Right lobe of liver (tissue), 6 donors: ENCODE results near the gene GCC2. TPM values are rescaled to one million over a fixed set of nuclear protein-coding genes. Genes with fewer than 3 reads are reported as not detected.
A peak's percentile ranks its signal among the peaks of the same experiment; 100 is the strongest.

ENCODE experiments used
- ATAC-seq, 4 donors: fragments of 200-7000 bp; cut with Tn5 transposase; one replicate each; pipeline ENCODE4 v1.9.1; 2020; ENCODE audit warnings: mild to moderate bottlenecking in 4 of 4, moderate library complexity in 4 of 4
- DNase-seq, 3 donors: peaks; one replicate each; pipeline ENCODE4 v3.0.0-alpha.2; 2020
- H3K27ac ChIP-seq, 3 donors: fragments of 200-600 bp; one replicate each; pipeline ENCODE4 v1.8.0; 2022
- H3K27me3 ChIP-seq, 2 donors: fragments of 200-600 bp; one replicate each; pipeline ENCODE4 v1.8.0; 2022
- H3K36me3 ChIP-seq, 4 donors: fragments of 200-600 bp; sonication (generic) in 1 of 4; one replicate each; pipeline versions ENCODE4 v1.5.1 to v1.8.0; 2017 to 2022; ENCODE audit warnings: control low read depth in 1 of 4
- H3K4me1 ChIP-seq, 4 donors: fragments of 200-600 bp; sonication (generic) in 1 of 4; one replicate each; pipeline versions ENCODE4 v1.5.1 to v1.8.0; 2017 to 2022; ENCODE audit warnings: control low read depth in 1 of 4
- H3K4me3 ChIP-seq, 3 donors: fragments of 200-600 bp; one replicate each; pipeline ENCODE4 v1.8.0; 2022
- H3K9me3 ChIP-seq, 4 donors: fragments of 200-600 bp; sonication (generic) in 1 of 4; one replicate each; pipeline versions ENCODE4 v1.5.1 to v1.8.0; 2017 to 2022; ENCODE audit warnings: control low read depth in 1 of 4
- CTCF ChIP-seq, 4 donors: fragments of 200-600 bp in 3 of 4; fragments of 450-650 bp in 1 of 4; IDR thresholded peaks; one replicate each; pipeline versions ENCODE4 v1.5.1 to v1.8.0; 2016 to 2022; ENCODE audit warnings: antibody characterized with exemption in 4 of 4, mild to moderate bottlenecking in 2 of 4
- POLR2A ChIP-seq: fragments of 450-650 bp; IDR thresholded peaks from one replicate; pipeline ENCODE4 v1.6.1; 2017; ENCODE audit warnings: antibody characterized with exemption, mild to moderate bottlenecking
- WGBS: methylation state at CpG from one replicate; pipeline ENCODE4 v1.1.6; 2018; ENCODE audit warnings: low coverage, low lambda C conversion rate; ENCODE audit not compliant: insufficient coverage; ENCODE audit errors: missing lambda C conversion rate; 5-methylcytosine and 5-hydroxymethylcytosine counted together
- intact Hi-C, 2 donors: fragments of 100-400 bp; cut with DNase I; formaldehyde crosslinking; loops; one replicate each; pipeline versions ENCODE4 v1.11.2 to v1.14.1; 2022
- total RNA-seq, 6 experiments: library from RNA; depleted of rRNA in 2 of 6; stranded (reverse); fragments of >200 nt in 2 of 6; fragmentation: NEBNext Ultra II Directional in 3 of 6; extraction: Animal tissue kit (Norgen Biotek cat#: 25700) in 3 of 6; gene quantifications; one replicate each; pipeline versions ENCODE4 v1.1.0 to v1.2.4, GENCODE V29; 2016 to 2023
- donor health status: DM: no; HTN: yes; CAD: no.
- donor health status: DM: no; HTN: no; CAD: no.
- donor health status: DM: no; HTN: no; CAD: no.
- donor health status: DM: no; HTN: yes; CAD: no.
- donor health status: DM: no; HTN: yes; CAD: no.

Gene GCC2
- total RNA-seq, 6 experiments from 2014 or later, result 11.9 to 24.7 (median 17.7) TPM

GRCh38 chr2:108446703-108447102 is 2.3 kb upstream of the GCC2 start:
- no peak for ATAC-seq
- Histone ChIP-seq H3K27ac (no peak overlapping the region), H3K4me3 (no peak overlapping the region), H3K4me1 (peaks cover 0 to 3% (median 1%) of the 10 kb centered on the region in 4 donors), H3K36me3 (peaks cover 0 to 8% (median 0%) of the 10 kb centered on the region in 4 donors), H3K27me3 (no peaks in the 10 kb centered on the region), H3K9me3 (no peaks in the 10 kb centered on the region)
- no peak for DNase-seq
- TF ChIP-seq POLR2A (no peak), CTCF (IDR thresholded peaks at IDR 0.05) (no peak)
- WGBS, result 90% methylated on average over 2 of the region's 2 CpGs
- intact Hi-C loops, result no loop called here

- 28% methylated on average over 11 of the region's 23 CpGs for WGBS
- no peak for ATAC-seq
Observed at GRCh38 chr2:108447947-108448677, 894 bp upstream of the GCC2 start.

GRCh38 chr2:108449410-108450130 is 564 bp downstream of the GCC2 start:
- WGBS, result under 1% methylated on average over 12 of the region's 20 CpGs
- intact Hi-C loops, result no loop called here
- peak overlapping the region; percentile 77 to 89 (median 85) for H3K27ac ChIP-seq
- peak; percentile 61 to 74 (median 70) for ATAC-seq
- peaks cover 0 to 3% (median 1%) of the 10 kb centered on the region in 4 donors for H3K4me1 ChIP-seq
- H3K9me3 ChIP-seq, result no peaks in the 10 kb centered on the region
- H3K4me3 ChIP-seq, result peak overlapping the region; percentile 88 to 93 (median 88)
- no peaks in the 10 kb centered on the region for H3K27me3 ChIP-seq
- peaks cover 0 to 31% (median 16%) of the 10 kb centered on the region in 4 donors for H3K36me3 ChIP-seq
- TF ChIP-seq POLR2A (no peak), CTCF (IDR thresholded peaks at IDR 0.05) (no peak)
- DNase-seq, result no peak

More at GRCh38 chr2:108447947-108448677, 894 bp upstream of the GCC2 start:
- intact Hi-C loops, result no loop called here
- no peaks in the 10 kb centered on the region for H3K27me3 ChIP-seq
- no peak for DNase-seq
- peaks cover 0 to 3% (median 1%) of the 10 kb centered on the region in 4 donors for H3K4me1 ChIP-seq
- H3K9me3 ChIP-seq, result no peaks in the 10 kb centered on the region
- H3K36me3 ChIP-seq, result peaks cover 0 to 18% (median 6%) of the 10 kb centered on the region in 4 donors
- H3K27ac ChIP-seq, result peak overlapping the region; percentile 77 to 89 (median 85)
- H3K4me3 ChIP-seq, result peak overlapping the region; percentile 88 to 93 (median 88)
- TF ChIP-seq CTCF (IDR thresholded peaks at IDR 0.05) (no peak), POLR2A (no peak)

- no peak for TF ChIP-seq POLR2A
- no peak for TF ChIP-seq CTCF (IDR thresholded peaks at IDR 0.05)
- Histone ChIP-seq H3K27me3 (no peaks in the 10 kb centered on the region), H3K27ac (no peak overlapping the region), H3K9me3 (no peaks in the 10 kb centered on the region), H3K4me1 (peaks cover 0 to 3% (median 1%) of the 10 kb centered on the region in 4 donors), H3K36me3 (peaks cover 0 to 44% (median 17%) of the 10 kb centered on the region in 4 donors), H3K4me3 (no peak overlapping the region)
- intact Hi-C loops, result no loop called here
- ATAC-seq (no peak), DNase-seq (no peak)
- 87% methylated on average over 3 of the region's 3 CpGs for WGBS
Observed at GRCh38 chr2:108450863-108451262, 1.9 kb downstream of the GCC2 start.
